Measurements from ENCODE around the gene ANTXR2.
A peak's percentile ranks its signal among the peaks of the same experiment; 100 is the strongest.
"Not testable (repeated sequence)": the region's sequence is repeated elsewhere in the genome, so short reads cannot be mapped to it uniquely, and the experiment has no call there.

The ANTXR2 gene

DNA sequence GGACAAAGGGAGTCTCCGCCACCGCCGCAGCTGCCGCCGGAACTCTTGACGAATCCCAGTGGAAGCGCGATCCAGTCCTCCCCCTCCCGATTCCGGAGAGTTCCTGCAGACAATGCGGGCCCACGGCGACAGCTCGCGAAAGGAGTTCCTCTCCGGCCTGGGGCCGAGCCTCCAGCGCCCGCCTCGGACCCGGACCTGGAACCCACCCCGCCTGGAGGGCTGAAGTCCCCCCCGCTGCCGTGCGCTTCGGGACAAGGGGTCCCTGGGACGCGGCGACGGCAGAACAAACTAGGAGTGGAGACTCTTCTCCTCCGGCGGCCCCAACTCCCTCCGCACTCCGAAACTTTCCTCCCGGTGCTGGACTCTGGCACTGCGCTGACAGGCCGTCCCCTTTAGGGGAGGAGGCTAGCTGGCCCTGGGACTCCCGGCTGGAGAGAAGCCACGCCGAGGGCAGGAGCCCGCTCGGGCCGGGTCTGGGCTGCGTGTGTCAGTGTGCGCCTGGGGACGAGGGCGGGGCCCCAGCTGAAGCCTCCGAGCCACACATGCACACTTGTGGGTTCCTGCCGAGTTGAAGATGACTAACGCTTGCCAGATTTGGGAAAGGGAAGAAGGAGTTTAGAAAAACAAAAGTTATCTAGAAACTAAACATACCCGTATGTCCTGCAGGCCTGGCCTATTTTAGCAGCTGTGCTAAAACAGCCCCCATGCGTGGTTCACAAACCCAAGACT lies at the start of gene ANTXR2:
Gene ANTXR2, minus strand, starts transcription at position 486 of the 729 bp plus-strand sequence. CDS start 669 bp downstream, outside the sequence.
- Histone ChIP-seq H3K36me3 (ENCODE audit: insufficient read depth, low read length) (peaks cover 17% of the 10 kb centered on the region), H3K9me3 (ENCODE audit: low read length) (no peaks in the 10 kb centered on the region), H3K4me1 (ENCODE audit: insufficient read depth, low read length) (peaks cover 15% of the 10 kb centered on the region), H3K27me3 (ENCODE audit: insufficient read depth, low read length) (no peaks in the 10 kb centered on the region), H2AFZ (ENCODE audit: low read depth, low read length) (peak within 1 kb of the TSS; percentile 97), H3K4me3 (ENCODE audit: low read length) (peak within 1 kb of the TSS; percentile 91)

- not testable (repeated sequence) for H3K36me3 ChIP-seq (ENCODE audit: insufficient read depth, low read length); H3K9me3 ChIP-seq (ENCODE audit: low read length); H3K27me3 ChIP-seq (ENCODE audit: insufficient read depth, low read length); H2AFZ ChIP-seq (ENCODE audit: low read depth, low read length); H3K4me1 ChIP-seq (ENCODE audit: insufficient read depth, low read length); H3K4me3 ChIP-seq (ENCODE audit: low read length)
Measured at GRCh38 chr4:80121815-80122214, 48.8 kb upstream of the ANTXR2 start.

- not testable (repeated sequence) for H3K27me3 ChIP-seq (ENCODE audit: insufficient read depth, low read length); H3K4me1 ChIP-seq (ENCODE audit: insufficient read depth, low read length); H3K4me3 ChIP-seq (ENCODE audit: low read length); H2AFZ ChIP-seq (ENCODE audit: low read depth, low read length); H3K36me3 ChIP-seq (ENCODE audit: insufficient read depth, low read length); H3K9me3 ChIP-seq (ENCODE audit: low read length)
Measured at GRCh38 chr4:80119620-80120019, 46.6 kb upstream of the ANTXR2 start.

GRCh38 chr4:80116516-80116915 lies 43.5 kb upstream of the ANTXR2 start:
- H3K9me3 ChIP-seq (ENCODE audit: low read length): no peaks in the 10 kb centered on the region
- H2AFZ ChIP-seq (ENCODE audit: low read depth, low read length): no peak overlapping the region
- no peaks in the 10 kb centered on the region for H3K36me3 ChIP-seq (ENCODE audit: insufficient read depth, low read length)
- H3K27me3 ChIP-seq (ENCODE audit: insufficient read depth, low read length): no peaks in the 10 kb centered on the region
- no peak overlapping the region for H3K4me3 ChIP-seq (ENCODE audit: low read length)
- H3K4me1 ChIP-seq (ENCODE audit: insufficient read depth, low read length): no peaks in the 10 kb centered on the region

DNA sequence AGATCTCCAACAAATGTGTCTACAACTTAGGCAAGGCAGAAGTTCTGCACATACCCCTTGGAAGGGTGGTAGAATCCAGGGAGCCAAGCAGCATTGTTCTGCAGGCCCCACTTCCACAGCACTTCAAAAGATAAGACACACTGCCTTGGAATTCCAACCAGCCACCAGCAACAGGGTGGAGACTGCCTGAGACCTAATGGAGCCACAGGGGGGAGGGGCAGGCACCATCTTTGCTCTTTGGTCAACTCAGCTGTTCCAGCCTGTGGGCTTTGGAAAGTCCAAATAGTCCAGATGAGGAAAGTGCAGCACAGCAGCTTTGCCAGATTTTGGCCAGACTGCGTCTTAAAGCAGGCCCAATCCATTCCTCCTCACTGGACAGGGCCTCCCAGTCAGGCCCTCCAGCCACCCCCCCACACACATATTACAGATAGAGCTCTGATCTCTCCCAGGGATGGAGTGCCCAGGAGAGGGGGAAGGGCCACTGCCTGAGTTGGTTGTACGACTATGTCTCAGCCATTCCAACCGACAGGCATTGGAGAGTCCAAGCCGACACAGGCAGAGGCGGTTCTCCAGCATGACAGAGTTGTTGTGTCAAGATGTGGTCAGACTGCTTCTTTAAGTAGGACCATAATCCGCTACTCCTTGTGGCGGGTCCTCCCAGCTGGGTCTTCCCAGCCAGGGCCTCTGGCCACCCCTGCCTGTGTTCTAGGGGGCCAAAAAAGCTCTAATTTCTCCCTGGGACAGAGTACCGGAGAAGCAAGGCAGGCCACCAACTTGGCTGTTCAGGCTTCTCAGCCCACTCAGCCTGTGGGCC lies 42.5 kb upstream of the ANTXR2 start:
- Histone ChIP-seq H3K9me3 (ENCODE audit: low read length) (no peaks in the 10 kb centered on the region), H3K4me1 (ENCODE audit: insufficient read depth, low read length) (no peaks in the 10 kb centered on the region), H2AFZ (ENCODE audit: low read depth, low read length) (no peak overlapping the region), H3K4me3 (ENCODE audit: low read length) (no peak overlapping the region), H3K27me3 (ENCODE audit: insufficient read depth, low read length) (no peaks in the 10 kb centered on the region), H3K36me3 (ENCODE audit: insufficient read depth, low read length) (no peaks in the 10 kb centered on the region)

DNA sequence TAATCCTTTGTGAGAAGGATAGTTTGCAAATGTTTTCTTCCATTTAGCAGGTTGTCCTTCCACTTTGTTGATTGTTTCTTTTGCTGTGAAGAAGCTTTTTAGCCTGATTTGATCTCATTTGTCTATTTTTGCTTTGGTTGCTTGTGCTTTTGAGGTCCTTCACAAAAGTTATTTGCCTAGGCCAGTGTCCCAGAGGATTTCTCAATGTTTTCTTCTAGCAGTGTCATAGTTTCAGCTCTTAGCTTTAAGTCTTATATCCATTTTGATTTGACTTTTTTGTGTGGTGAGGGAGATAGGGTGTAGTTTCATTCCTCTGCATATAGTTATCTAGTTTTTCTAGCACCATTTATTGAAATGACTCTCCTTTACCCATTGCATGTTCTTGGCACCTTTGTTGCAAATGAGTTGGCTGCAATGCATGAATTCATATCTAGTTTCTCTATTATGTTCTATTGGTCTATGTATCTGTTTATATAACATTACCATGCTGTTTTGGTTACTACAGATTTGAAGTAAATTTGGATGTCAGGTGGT lies 41.8 kb upstream of the ANTXR2 start:
- Histone ChIP-seq H3K27me3 (ENCODE audit: insufficient read depth, low read length) (no peaks in the 10 kb centered on the region), H2AFZ (ENCODE audit: low read depth, low read length) (no peak overlapping the region), H3K36me3 (ENCODE audit: insufficient read depth, low read length) (no peaks in the 10 kb centered on the region), H3K9me3 (ENCODE audit: low read length) (no peaks in the 10 kb centered on the region), H3K4me3 (ENCODE audit: low read length) (no peak overlapping the region), H3K4me1 (ENCODE audit: insufficient read depth, low read length) (no peaks in the 10 kb centered on the region)

GRCh38 chr4:80113615-80114014 lies 40.6 kb upstream of the ANTXR2 start:
- H3K4me1 ChIP-seq (ENCODE audit: insufficient read depth, low read length): no peaks in the 10 kb centered on the region
- H3K27me3 ChIP-seq (ENCODE audit: insufficient read depth, low read length): no peaks in the 10 kb centered on the region
- no peak overlapping the region for H3K4me3 ChIP-seq (ENCODE audit: low read length)
- H3K9me3 ChIP-seq (ENCODE audit: low read length): no peaks in the 10 kb centered on the region
- H2AFZ ChIP-seq (ENCODE audit: low read depth, low read length): no peak overlapping the region
- no peaks in the 10 kb centered on the region for H3K36me3 ChIP-seq (ENCODE audit: insufficient read depth, low read length)

DNA sequence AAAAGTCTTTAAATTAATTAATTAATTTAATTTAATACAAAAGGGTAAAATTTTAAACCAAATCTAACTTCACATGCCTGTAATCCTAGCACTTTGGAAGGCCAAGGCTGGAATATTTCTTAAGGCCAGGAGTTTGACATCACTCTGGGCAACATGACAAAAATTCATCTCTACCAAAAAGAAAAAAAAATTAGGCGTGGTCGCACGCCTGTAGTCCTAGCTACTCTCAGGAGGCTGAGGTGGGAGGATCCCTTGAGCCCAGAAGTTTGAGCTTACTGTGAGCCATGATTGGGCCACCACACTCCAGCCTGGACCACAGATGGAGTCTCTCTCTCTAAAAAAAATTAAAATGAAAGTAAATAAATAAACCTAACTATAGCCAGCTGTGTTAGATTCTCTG lies 39.2 kb upstream of the ANTXR2 start:
- H2AFZ ChIP-seq (ENCODE audit: low read depth, low read length): no peak overlapping the region
- H3K4me1 ChIP-seq (ENCODE audit: insufficient read depth, low read length): no peaks in the 10 kb centered on the region
- H3K27me3 ChIP-seq (ENCODE audit: insufficient read depth, low read length): no peaks in the 10 kb centered on the region
- H3K4me3 ChIP-seq (ENCODE audit: low read length): no peak overlapping the region
- H3K9me3 ChIP-seq (ENCODE audit: low read length): no peaks in the 10 kb centered on the region
- no peaks in the 10 kb centered on the region for H3K36me3 ChIP-seq (ENCODE audit: insufficient read depth, low read length)

- Histone ChIP-seq H3K4me3 (ENCODE audit: low read length) (no peak overlapping the region), H3K4me1 (ENCODE audit: insufficient read depth, low read length) (no peaks in the 10 kb centered on the region), H2AFZ (ENCODE audit: low read depth, low read length) (no peak overlapping the region), H3K27me3 (ENCODE audit: insufficient read depth, low read length) (no peaks in the 10 kb centered on the region), H3K9me3 (ENCODE audit: low read length) (no peaks in the 10 kb centered on the region), H3K36me3 (ENCODE audit: insufficient read depth, low read length) (no peaks in the 10 kb centered on the region)
Measured at GRCh38 chr4:80111276-80111675, 38.2 kb upstream of the ANTXR2 start.

GRCh38 chr4:80107374-80107773 lies 34.3 kb upstream of the ANTXR2 start:
- no peak overlapping the region for H2AFZ ChIP-seq (ENCODE audit: low read depth, low read length)
- no peaks in the 10 kb centered on the region for H3K36me3 ChIP-seq (ENCODE audit: insufficient read depth, low read length)
- no peak overlapping the region for H3K4me3 ChIP-seq (ENCODE audit: low read length)
- no peaks in the 10 kb centered on the region for H3K27me3 ChIP-seq (ENCODE audit: insufficient read depth, low read length)
- H3K4me1 ChIP-seq (ENCODE audit: insufficient read depth, low read length): no peaks in the 10 kb centered on the region
- no peaks in the 10 kb centered on the region for H3K9me3 ChIP-seq (ENCODE audit: low read length)

DNA sequence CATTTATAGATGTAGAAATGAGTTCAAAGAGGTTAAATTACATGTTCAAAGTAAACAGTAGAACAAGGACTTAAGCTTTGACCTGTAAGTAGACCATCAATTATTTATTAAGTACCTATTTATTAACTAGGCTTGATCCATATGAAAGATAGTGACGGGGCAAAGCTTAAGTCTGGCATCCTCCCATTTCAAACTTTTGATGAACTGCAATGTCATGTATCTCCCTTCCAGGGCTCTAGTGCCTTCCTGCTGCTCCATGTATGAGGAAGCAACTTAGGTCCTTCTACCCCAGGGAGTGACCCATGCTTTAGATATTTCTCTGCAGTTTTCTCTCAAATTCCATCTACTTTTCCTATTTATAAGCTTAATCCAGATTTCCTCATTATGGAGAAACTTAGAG lies 31.9 kb upstream of the ANTXR2 start:
- Histone ChIP-seq H3K4me3 (ENCODE audit: low read length) (no peak overlapping the region), H3K27me3 (ENCODE audit: insufficient read depth, low read length) (no peaks in the 10 kb centered on the region), H2AFZ (ENCODE audit: low read depth, low read length) (no peak overlapping the region), H3K4me1 (ENCODE audit: insufficient read depth, low read length) (no peaks in the 10 kb centered on the region), H3K9me3 (ENCODE audit: low read length) (no peaks in the 10 kb centered on the region), H3K36me3 (ENCODE audit: insufficient read depth, low read length) (no peaks in the 10 kb centered on the region)

DNA sequence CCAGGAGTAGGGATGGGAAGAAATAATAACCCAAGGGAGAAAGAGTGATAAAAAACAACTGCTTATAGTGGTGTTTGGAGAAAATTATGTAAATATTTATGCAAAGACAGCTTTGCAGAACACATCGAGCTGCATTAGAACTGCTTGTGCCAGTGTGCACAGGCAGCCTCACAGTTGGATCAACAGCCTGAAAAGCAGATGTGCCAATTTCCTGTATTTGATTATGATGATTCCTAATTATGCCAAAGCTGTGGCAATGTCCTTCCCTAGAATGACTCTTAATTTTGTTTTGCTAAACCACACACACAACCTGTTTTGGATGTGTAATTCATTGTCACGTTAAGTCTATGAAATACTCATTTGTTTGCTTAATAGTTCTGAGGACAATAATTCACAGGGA lies 30.6 kb upstream of the ANTXR2 start:
- Histone ChIP-seq H3K36me3 (ENCODE audit: insufficient read depth, low read length) (no peaks in the 10 kb centered on the region), H3K9me3 (ENCODE audit: low read length) (no peaks in the 10 kb centered on the region), H3K4me1 (ENCODE audit: insufficient read depth, low read length) (no peaks in the 10 kb centered on the region), H2AFZ (ENCODE audit: low read depth, low read length) (no peak overlapping the region), H3K27me3 (ENCODE audit: insufficient read depth, low read length) (no peaks in the 10 kb centered on the region), H3K4me3 (ENCODE audit: low read length) (no peak overlapping the region)

- Histone ChIP-seq H3K36me3 (ENCODE audit: insufficient read depth, low read length) (no peaks in the 10 kb centered on the region), H3K4me3 (ENCODE audit: low read length) (no peak overlapping the region), H3K27me3 (ENCODE audit: insufficient read depth, low read length) (no peaks in the 10 kb centered on the region), H3K4me1 (ENCODE audit: insufficient read depth, low read length) (no peaks in the 10 kb centered on the region), H2AFZ (ENCODE audit: low read depth, low read length) (no peak overlapping the region), H3K9me3 (ENCODE audit: low read length) (no peaks in the 10 kb centered on the region)
Measured at GRCh38 chr4:80101792-80102116, 28.7 kb upstream of the ANTXR2 start.
